DMS53 (cell line): Measurements from ENCODE around the gene HRC.

ENCODE experiments used
- DNase-seq: peaks from one replicate; lab custom pipeline; 2025; lab: John Stamatoyannopoulos, UW

The HRC gene

DNA sequence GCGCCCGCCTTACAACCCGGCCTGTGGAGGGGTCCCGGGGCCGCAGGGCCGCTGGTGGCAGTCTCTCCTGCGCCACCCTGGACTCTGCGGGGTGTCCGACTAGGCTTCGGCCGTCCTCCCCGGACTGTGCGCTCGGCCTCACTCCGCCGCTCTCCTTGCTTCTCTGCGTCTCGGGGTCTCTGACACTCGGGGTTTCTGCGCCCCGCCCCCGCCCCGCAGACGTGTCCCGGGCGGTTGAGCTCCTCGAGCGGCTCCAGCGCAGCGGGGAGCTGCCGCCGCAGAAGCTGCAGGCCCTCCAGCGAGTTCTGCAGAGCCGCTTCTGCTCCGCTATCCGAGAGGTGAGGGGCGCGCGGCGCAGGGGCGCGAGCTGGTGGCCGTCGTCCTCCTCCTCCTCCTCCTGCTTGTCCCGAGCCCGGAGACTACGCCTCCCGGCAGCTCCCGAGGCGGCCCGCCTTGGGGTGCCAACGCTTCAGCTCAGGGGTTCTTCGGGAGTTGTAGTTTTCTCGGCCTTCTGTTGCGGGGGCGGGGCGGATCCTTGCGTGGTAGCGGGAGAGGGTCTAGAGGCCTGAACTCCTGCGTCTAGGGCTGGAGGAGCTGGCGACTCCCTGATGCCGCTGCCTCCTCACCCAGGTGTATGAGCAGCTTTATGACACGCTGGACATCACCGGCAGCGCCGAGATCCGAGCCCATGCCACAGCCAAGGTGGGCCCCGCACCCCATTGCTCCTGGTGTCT, 40.4 kb downstream of the HRC start:
- peak; percentile 59 for DNase-seq

- peak; percentile 81 for DNase-seq
These were observed 41.2 kb downstream of the HRC start, which contains the start of gene LIN7B for GRCh38 chr19:49113762-49114629. TSS of gene LIN7B (plus strand) at chr19:49114370. CDS start at chr19:49114405, 35 bp downstream.

DNA sequence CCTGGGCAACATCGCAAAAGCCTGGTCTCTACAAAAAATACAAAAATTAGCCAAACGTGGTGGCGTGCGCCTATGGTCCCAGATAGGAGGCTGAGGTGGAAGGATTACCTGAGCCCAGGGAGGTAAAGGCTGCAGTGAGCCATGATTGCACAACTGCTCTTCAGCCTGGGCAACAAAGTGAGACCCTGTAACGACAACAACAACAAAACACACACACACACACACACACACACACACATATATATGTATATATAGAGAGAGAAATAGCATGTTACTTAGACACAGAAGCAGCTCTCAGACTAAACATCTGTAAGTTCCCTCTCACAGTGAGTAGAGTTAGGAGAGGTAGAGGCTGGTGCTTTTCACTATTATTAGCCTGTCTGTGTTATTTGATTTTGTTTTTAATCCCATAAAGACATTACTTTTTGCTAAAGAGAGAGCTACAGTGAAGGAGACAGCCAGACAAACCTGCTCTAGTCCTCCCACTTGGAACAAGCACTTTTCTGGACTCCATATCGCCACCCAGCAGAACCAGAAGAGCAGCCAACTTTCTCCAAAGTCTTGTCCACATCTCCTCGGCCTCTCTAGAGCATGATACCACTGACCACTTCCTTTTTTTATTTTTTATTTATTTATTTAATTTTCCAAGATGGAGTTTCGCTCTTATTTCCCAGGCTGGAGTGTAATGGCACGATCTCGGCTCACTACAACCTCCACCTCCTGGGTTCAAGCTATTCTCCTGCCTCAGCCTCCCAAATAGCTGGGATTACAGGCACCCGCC, 43.8 kb downstream of the HRC start:
- no peak for DNase-seq

- no peak for DNase-seq
These were observed 44.6 kb downstream of the HRC start for GRCh38 chr19:49110567-49110966.

DNA sequence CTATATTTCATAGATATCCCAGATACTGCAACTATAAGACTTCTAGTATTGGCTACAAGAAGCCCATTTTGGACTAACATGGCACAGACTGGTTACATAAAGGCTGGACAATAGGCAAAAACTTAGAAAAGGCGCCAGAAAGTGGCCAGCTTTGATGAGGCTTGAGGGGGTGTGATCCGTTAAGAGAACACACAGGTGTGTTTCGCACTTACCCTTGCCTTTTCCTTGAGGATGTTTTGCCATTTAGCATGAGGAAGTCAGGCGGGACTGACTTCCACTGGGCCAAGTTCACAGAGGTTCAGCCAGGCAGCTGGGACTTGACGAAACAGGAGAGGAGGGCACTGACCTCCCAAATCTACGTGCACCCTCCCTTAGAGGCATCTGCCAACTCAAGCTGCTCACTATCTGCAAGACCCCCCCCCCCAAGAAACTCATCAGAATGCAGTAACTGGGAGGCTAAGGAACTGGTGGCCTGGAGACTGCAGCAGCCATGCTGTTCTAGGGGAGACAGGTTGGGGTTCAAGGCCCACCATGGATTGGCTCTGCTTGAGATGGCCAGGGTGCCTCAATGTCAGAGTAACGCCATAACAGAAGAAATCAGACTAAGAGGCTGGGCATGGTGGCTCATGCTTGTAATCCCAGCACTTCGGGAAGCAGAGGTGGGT, 45.5 kb downstream of the HRC start:
- DNase-seq = no peak

- no peak for DNase-seq
These were observed 46.1 kb downstream of the HRC start for GRCh38 chr19:49109051-49109450.

GRCh38 chr19:49107625-49108459, 47.4 kb downstream of the HRC start:
- no peak for DNase-seq

- DNase-seq = peak; percentile 85
These were observed 48.5 kb downstream of the HRC start for GRCh38 chr19:49106648-49107135.

DNA sequence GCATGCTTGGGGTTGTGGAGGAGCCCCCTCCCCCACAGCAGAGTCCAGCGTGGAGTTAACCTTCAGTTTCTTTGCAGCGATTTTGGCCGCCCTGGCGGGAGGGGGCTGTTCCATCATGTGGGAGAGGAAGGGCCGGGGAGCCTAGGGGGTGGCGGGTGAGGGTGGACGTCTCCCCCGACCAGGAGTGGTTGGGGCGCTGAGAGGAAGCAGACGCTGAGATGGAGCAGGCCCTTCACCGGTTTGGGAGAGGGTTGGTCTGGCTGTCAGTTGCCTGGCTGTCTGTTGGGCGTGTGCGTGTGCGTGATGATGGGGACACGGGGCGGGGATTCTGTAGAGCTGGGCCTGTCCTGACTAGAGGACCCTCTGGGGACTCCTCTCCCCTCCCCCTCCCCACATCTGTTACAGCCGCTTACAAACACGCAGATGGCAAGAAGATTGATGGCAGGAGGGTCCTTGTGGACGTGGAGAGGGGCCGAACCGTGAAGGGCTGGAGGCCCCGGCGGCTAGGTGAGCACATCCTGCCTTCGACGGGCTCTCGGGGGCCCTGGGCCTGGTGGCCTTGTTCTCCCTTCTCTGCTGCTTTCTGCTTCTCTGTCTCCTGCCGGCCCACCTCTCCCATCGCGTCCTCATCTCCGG, 50.8 kb downstream of the HRC start:
- no peak for DNase-seq

- no peak for DNase-seq
These were observed 51.7 kb downstream of the HRC start for GRCh38 chr19:49103331-49104085.

DNA sequence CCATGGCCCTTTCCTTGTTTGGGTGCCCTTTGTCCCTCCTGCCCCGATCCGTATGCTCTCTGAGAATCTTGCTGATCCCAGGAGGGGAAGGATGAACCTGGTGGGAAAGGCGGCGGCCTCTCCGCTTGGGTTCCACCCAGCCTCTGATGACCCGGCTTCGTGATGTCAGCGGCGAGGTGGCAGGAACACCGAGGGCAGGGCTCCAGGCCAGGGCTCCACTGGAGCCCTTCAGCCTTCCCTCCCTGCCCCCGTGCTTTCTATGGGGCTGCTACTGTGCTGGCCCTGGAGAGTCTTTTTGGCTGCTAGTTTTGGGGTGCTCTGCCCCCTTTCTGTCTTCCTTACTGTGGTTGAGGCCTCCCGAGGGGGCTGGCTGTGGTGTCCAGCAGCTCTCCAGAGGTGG, 52.9 kb downstream of the HRC start:
- no peak for DNase-seq
